ENCODE results near the gene IL4I1.
A peak's percentile ranks its signal among the peaks of the same experiment; 100 is the strongest.

IL4I1 gene

DNA sequence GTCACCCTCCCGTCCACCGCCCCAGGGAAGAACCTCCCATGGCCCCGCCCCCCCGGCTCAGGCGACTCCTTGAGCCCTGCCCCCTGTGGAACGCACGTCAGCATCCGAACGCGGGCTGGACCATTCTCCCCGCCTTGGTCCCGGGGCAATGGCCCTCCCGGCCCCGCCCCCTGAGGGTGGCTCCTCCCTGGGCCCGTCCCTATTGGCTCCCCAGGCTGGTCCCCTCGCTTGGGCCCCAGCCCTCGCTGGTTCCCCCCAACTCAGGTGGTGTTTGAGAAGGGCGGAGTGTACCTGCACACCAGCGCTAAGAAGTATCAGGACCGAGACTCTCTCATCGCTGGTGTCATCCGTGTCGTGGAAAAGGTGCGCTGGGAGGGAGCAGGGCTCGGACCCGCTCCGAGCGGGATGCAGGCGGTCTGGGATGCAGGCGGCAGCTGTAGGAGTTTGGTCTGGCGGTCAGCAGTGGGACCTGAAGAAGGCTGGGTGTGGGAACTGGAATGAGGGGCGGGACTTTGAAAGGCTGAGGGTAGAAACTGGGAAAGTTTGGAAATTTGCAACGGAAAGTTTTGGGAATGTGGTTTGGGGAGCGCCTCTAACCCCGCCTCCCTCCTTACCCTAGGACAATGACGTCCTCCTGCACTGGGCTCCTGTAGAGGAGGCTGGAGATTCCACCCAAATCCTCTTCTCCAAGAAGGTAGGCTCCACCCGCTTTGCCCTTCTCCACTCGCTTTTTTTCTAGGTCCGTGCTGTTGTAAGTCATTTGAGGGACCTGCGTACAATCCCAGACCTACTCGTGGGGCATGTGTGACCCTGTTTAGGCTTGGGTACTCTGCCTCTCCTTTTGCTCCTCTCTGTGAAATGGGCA, 18.6 kb downstream of the IL4I1 start:
- DNase-seq, result peak; percentile 98

DNA sequence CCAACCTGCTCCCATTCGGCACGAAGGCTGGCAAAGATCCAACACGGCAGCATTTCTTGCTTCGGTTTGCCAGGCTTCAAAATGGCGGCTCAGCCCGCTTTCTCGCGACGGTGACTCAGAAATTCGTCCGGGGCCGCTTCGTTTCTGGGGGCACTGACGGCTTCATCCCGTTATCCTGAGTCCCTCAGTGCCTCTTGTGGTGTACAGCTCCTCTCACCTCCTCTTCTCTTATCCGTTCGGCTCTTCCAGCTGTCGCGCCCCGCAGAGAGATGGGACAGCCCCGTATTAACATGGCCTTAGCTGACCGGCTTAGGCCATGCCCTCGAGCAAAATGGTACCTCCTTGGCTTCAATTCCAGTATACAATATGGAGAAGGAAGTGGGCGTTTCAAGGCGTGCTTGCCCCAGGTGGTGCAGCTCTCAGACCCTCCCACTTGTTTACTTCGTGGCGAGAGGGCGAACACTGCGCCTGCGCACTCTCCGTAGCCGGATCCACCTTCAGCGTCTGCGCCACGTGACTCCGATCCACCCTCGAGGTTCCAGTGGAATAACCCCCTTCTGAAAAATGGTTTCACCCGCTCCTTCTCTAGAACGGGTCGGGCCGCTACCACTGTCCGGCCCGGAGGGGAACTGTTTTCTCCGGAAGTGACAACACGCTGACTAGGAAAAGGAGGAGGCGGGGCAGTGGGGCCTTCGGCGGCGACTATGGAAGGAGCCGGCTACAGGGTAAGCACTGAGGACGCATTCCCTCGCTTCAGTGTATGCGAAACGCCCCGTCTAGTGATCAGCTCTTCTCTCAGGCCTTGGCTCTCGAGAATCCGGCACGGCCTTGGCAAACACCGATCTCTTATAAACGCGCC, 19.4 kb downstream of the IL4I1 start, which contains the start of the genes AKT1S1 and TBC1D17:
AKT1S1 (minus strand) TSS at position 336 of the 859 bp plus-strand sequence. CDS start 4,060 bp downstream, outside the sequence.
TBC1D17 (plus strand) TSS at position 683 of the 859 bp plus-strand sequence; CDS start at position 705, 22 bp downstream.
- peak; percentile 100 for DNase-seq

DNA sequence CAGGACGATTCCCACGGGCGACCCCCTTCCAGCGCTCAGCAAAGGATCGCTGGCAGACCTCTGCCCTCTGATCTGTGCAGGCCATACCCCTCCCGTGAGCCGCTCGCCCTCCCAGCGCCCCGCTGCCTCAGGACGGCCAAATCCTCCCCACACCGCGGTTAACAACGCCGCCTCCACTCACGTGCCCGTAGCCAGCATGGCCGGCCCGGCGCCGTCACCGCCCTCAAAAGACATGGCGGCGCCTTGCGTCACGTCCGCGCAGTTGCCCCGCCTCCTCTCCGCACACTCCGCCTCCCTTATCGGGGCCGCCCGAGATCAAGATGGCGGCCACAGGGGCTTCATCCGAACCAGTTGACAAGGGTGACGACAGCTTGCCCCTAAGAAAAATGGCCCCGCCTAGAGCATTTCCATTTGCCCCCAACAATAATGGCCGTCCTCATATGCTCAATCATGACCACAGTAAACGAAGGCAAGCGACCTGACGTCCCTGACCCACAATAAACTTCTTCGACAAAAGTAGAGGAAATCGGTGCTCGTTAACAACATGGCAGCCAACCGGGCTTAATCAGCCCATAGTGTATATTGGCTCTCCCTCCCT, 20.2 kb downstream of the IL4I1 start:
- peak; percentile 99 for DNase-seq

DNA sequence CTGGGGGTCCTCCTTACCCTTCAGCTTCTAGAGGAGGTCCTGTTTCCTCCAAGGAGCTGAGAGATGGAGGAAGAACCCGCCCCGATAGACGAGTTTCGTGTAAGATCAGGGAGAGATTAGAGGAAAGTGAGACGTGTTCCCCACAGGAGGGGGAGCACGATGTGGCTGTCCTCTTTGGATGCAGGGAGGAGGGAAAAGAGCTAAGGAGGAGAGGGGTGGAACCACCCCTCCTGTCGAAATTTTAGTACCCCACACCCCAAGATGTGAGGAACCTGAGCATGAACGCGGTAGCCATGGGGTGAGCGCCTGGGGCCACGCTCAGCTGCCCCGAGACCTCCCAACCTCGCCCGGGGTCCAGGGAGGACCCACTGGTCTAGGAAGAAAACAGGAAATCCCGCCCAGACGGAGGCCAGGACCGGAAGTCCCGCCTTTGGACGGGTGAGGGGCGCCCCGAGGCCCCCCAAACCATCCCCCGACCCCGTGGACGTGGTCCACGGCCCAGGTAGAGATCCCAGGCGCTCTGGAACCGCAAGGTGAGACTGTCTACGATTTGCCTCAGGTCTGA, 20.7 kb downstream of the IL4I1 start:
- peak; percentile 45 for DNase-seq

DNA sequence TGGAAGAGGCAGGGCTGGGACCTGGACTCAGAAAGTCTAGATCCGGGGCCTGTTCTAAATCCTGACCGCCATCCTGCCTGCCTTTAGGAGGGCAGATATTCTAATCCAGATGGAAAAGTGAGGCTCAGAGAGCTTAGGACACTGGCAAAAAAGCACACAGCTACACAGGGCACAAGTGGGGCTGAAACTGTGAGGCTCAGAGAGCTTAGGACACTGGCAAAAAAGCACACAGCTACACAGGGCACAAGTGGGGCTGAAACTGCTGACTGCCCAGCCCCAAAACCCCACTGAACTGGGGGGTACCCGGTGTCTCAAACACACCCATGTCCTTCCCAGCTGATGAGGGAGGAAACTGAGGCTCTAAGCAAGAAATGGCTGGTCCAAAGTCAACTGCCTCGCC, 21.5 kb downstream of the IL4I1 start:
- DNase-seq, result no peak

DNA sequence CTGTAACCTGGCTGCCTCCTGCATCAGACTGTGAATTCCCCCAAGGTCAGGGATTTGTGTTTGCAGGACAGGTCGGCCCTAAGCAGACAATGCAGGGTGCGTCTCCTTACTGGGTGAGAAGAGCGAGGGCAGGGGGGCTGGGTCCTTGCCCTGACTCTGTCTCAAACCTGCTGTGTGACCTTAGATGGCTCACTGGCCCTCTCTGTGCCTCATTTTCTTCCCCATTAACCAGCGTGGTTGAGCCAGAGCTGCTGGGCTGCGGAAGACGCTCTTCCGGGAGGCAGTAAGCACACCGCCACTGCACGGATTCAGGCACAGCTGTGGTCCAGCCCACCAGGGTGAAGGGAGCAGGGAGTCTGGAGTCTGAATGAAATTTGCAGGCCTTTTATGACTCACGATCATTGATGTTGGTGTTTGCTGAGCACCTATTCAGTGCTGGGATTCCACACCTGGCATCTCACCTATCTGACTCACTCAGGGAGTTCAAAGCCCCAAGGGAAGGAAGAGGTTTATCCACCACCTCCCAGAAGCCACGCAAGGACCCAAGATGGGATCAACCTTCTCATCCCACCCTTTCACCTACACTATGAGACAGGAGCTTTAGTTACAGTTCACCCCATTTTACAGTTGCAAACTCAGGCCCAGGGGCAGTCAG, 22.1 kb downstream of the IL4I1 start:
- DNase-seq, result no peak

DNA sequence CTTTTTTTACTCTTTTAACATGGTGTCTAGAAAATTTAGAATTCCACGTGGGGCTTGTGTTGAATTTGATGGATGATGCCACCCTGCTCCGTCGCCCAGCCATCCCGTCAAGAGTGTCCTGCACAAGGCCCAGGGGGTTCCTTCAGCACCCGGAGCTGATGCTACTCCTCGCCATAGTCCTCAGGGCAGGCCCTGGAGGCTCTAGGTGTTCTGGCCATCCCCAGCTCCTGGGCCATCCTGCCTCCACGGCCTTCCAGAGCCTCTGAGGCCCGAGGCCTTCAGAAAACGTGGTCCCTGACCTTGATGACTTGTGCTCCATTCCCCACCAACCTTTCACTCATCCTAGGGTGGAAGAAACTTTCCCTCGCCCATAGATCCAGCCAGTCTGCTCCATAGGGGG, 22.9 kb downstream of the IL4I1 start:
- no peak for DNase-seq

DNA sequence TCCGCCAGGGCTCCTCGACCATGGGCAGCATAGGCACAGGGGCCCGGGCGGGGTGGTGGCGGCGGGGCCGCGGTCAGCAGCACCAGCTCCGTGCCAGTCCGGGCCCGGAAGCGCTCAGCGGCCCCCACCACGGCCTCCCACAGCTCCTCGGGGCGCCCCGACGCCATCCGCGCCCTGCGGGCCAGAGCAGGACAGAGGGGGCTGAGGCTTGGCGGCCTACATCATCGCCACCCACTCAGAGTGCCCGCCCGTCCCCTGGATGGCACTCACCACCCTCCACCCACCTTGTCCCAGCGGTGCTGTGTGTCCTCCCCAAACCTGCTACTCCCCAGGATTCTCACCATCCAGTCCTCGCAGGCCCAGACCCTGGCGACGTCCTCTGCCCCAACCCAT, 23.6 kb downstream of the IL4I1 start:
- no peak for DNase-seq

DNA sequence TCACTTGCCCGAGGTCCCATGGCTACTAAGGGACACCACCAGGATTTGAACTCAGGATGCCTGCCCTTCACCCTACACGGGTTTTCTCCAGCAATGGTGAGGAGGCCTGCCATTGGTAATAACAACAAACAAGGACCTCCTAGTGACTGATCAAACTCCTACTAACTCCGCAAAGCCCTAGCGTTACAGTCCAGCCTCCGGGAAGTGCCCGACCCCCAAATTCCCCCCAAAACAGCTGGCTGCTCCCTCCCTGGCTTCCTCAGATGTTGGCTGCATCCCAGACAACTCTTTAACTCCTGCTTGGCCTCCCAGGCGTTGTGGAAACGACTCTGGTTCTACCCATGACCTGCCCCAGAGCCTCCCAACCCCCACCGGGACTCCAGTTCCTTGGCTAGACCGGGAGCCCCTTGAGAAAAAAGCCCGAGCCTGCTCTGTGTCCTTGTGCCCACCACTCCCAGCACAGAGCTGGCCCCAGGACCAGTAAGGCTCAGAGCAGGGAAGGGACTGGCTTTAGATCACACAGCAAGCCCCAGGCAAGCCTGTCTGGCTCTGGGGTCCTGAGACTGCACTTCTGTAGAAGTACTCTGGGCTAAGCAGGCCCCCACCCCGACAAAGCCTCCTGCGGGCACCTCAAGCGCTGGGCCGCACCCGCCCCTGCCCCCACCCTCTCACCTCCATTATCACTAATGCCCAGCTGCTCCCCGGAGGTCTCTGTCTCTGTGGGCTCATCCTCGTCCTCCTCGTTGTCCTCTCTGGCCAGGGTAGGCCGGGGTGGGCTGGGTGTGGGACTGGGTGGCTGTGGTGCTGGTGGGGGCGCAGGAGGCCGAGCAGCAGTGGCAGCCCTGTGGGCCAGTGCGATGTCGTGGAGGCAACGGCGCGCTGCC, 24.2 kb downstream of the IL4I1 start:
- DNase-seq, result no peak

DNA sequence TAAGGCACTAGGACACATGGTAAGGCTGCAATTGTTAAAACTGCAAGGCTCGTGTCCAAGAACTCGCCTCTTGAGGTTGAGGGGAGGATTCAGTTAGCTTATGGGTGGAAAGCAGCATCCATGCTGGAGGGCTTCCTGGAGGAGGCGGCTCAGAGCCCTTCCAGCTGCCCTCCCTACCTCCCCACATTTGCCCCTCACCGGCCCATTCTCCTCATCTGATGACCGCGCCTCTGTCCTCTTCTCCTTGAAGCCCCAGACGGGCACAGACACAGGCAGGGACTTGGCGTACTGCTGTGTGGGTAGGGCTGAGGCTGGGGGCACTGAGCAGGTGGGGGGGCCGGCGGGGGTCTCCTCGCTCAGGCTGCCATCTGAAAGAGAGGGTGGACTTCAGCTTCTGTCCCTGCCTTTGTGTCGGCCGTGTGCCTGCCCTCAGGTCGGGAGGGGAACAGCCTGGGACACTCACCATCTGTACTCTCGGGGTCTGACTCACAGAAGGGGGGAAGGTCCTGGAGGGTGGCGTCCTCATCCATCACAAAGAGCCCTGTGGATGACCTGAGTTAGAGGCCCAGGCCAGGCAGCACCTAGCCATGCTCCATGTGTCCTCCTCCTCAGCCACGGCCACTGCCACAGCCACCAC, 25.2 kb downstream of the IL4I1 start:
- DNase-seq, result no peak

DNA sequence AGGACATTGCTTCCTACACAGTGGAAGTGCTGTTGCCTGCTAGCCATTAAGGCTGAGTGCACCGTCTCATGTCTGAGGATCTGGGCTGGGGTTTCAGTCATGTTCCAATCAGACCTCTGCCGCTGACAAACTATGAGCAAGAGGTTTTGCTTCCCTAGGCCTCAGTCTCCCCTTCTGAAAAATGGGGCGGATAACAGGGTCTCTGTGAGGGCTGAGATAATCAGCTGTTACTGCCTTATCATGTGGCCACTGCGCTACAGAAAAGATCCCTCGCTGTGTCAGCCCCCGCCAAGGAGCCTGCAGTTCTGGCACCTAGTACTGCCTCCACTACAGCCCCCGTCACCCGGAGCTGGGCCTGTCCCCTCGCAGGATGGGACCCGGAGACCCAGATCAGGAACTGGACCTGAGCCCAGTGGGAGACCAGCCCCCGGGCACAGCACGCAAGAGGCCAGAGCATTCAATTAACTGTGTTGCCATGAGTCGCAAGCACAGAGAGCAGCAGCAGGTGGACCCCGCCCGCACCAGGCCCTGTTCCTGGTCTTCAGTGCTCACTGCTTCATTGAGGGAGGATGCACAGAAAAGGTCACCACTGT, 26.3 kb downstream of the IL4I1 start:
- DNase-seq, result no peak

DNA sequence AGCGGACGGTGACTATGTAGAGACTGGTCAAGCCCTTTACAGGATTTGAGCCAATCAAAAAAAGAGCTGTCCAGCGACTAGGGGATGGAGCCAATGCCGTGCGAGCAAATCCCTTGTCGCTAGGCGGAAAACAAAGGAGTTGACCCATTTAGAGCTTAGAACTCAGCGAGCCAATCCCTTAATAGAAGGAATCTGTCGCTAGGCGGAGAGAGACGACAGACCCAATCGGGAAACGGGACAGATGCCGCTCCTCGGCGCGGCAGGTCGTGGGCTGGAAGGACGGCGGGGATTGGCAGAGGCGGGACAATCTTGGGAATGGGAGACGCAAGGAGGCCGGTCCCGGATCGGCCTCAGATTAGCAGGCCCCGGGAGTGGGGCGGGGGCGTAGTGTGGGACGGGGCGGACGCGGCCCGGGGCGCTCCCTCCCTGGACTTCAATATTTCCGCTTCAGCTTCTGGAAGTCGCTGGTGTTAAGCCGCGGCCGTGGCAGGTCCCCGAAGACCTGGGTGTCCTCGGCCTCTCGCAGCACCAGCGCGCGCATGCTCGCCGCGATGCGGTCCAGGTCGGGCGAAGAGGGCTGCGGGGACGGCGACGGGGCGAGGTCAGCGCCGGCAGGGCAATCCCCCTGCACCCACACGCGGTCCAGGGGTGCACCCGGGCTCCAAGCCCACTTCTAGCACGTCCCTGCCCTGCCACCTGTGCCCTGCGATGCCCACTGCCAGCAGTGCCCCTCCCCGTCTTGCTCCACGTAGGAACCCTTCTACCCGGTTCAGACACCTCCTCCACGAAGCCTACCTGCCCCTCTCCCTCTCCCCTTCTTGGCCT, 27.0 kb downstream of the IL4I1 start:
- peak; percentile 99 for DNase-seq

DNA sequence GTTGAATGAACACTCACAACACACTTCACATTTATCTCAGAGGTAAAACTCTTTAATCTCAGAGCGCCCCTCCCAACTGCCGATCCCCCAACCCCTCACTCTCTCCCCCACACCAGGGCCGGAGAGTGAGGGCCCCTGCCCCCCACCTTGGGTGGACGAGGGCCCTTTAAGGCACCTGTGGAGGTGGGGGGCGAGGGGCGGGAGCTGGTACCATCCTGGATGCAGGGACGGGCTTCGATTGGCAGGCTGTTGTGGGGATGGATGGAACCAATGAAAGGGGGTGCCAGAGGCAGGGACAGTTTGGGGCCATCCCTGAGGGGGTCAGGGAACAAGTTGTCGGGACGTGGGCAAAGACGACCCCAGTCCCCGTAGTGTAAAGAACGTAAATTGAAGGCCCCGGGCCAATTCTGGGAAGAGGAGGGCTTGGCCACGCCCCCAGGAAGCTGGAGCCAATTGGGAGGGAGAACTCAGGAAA, 27.6 kb downstream of the IL4I1 start:
- no peak for DNase-seq

DNA sequence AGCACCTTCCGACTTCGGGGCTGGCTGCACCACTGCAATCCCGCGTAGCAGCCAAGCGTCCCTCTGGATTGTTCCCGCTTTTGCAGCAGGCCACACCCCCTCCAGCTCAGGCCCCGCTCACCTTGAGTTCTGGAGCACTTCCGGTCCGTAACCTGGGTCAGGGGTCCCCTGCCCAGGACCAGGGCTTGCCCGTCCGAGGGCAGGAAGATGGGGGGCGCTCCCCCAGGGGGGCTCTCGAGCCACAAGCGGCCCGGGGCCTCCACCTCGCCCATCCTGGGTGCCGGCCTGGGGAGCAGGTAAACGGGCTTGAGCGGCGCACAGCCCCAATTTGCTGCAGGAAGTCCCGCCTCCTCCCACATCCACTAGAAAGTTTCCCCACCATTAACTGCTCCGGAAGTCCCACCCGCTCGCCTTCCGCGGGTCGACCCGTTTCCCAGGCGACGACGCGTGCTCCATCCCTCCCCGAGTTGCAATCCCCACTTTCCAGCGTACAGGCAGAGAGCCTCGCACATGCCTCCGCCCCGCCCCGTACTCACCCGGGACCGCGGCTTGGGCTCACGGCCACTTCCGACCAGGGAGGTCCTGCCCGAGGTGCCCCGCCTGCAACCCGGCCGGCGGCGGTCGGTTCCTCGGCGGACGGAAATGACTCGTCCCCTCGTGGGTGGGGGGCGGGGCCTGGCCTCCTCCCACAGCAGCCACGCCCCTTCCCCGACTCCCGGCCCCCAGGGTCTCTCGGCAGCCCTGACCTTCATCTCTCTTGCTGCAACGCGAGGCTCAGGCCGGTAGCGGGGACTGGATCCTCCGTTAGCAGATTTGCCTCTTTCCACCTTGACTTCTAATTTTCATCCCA, 29.5 kb downstream of the IL4I1 start, which contains the start of gene PNKP:
PNKP (minus strand) TSS at position 644 of the 850 bp plus-strand sequence; CDS start at position 272, 372 bp downstream.
- DNase-seq, result peak; percentile 92

DNA sequence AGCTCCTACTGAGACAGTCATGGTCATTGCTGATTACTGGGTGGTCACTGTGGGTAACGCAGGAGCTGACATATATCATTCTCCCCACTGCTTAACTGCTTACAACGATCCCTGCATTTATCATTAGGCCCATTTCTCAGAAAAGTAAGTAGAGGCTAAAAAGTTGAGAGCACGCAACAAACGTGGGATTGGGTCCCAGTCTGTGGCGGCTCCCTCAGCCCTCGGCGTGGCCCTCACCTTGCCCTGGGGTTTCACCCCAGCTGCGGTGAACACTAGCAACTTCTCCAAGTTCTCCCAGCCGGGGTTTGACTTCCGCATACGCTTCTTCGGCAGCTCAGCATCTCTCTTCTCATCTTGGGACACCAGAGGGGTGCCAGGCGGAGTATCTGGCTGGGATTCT, 31.8 kb downstream of the IL4I1 start:
- no peak for DNase-seq

DNA sequence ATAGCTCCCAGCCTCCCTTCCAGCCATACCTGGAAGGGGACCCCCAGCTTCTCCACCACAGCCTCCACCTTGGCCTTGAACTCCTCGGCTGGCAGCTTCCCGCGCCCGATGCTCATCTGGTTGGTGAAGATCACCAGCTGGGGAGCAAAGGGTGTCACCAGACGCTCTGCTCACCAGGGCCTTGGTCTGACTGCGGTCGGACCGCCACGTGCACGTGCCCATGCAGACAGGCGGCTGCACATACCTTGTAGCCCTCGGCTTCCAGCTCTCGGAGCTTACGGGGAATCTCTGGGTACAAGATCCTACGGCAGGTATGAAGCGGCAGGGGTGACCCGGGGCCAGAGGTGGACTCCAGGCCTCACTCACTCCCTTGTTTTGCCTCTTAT, 32.8 kb downstream of the IL4I1 start:
- DNase-seq, result no peak

DNA sequence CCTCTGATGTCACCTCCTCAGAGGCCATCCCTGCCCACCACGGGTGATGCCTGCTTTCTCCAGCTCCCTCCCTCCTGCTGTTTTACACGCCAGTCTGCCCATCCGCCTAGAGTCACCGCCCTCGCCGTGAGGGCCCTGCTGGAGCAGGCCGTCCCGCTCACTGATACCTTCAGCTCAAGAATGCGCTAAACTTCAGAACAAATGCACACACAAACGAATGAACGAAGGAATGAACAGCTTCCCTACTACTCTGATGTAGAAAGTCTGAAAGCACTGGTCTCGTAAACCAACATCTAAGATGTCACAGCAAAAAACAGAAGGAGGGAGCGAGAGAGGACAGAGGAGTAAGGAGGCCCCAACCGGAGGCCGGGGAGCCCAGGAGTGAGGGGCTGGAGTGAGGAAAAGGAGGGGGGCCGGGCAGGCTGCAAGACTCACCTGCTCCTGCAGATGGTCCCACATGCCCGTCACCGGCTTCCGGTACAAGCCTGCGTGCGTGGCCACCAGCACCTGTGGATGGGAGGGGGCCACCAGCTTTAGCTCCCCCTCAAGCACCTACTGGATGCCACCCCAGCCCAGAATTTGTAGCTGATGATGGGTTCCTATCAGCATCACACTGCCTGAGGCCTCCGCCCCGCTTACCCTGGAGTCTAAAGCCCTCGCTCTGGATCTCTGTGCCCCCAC, 33.3 kb downstream of the IL4I1 start:
- no peak for DNase-seq

Measured in inflammatory macrophage treated with lipopolysaccharide for 4 hours (primary cell).